ENCODE data around the gene ERCC8.

ERCC8 gene

DNA sequence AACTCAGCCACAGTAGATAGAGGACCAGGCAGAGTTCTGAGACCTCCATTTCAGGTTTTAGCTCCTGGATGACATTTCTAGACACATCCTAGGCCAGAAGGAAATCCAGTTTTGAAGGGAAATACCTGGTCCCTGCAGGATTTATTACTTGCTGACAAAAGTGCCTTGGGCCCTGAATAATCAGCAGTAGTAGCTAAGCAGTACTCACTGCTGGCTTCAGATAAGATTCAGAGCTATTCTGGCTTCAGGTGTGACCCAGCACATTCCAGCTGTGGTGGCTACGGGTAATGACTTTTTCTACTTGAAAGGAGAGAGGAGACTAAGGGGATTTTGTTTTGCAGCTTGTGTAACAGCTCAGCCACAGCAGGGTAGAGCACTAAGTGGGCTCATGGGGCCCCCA, 34.1 kb upstream of the ERCC8 start:
- no peak for DNase-seq (ENCODE audit: low read depth, low spot score)
- in situ Hi-C loops (cut with HindIII; ENCODE audit: low sequenced_read_pairs) = no loop called here
- H3K4me3 ChIP-seq (ENCODE audit: low read depth, low read length) = no peak overlapping the region
- TF ChIP-seq CTCF (IDR thresholded peaks at IDR 0.05; ENCODE audit: low read depth, low read length) = no peak

DNA sequence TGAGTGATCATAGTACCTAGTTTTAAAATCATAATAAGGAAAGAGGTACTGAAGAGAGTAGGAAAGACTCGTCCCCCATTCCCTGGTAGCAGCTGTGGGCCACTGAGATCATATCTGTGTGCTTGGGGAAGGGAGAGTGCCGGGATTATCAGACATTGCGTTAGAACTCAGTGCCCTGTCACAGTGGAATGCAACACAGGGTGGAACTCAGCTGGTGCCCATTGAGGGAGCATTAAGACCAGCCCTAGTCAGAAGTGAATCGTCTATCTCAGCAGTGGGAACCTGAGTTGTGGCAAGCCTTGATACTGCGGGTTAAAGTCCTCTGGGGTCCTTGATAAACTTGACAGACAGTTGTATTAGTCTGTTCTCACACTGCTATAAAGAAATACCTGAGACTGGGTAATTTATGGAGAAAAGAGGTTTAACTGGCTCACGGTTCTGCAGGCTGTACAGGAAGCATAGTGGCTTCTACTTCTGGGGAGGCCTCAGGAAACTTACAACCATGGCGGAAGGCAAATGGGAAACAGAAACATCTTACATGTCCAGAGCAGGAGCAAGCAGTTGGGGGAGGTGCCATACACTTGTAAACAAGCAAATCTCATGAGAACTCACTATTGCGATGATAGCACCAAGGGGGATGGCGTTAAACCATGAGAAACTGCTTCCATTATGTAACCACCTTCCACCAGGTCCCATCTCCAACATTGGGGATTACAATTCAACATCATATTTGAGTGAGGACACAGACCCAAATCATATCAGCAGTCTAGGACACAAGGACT, 33.3 kb upstream of the ERCC8 start:
- H3K4me3 ChIP-seq (ENCODE audit: low read depth, low read length) = no peak overlapping the region
- in situ Hi-C loops (cut with HindIII; ENCODE audit: low sequenced_read_pairs) = no loop called here
- TF ChIP-seq CTCF (IDR thresholded peaks at IDR 0.05; ENCODE audit: low read depth, low read length) = no peak
- no peak for DNase-seq (ENCODE audit: low read depth, low spot score)

DNA sequence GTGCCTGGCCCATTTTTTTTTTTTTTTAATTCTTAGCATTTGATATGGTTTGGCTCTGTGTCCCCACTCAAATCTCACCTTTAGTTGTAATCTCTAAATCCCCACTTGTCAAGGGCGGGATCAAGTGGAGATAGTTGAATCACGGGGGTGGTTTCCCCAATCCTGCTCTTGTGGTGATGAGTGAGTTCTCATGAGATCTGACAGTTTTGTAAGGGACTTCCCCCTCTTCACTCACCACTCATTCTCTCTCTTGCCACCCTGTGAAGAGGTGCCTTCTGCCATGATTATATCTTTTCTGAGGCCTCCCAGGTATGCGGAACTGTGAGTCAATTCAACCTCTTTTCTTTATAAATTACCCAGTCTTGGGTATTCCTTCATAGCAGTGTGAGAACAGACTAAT, 27.4 kb upstream of the ERCC8 start:
- in situ Hi-C loops (cut with HindIII; ENCODE audit: low sequenced_read_pairs) = no loop called here
- H3K4me3 ChIP-seq (ENCODE audit: low read depth, low read length) = no peak overlapping the region
- no peak for DNase-seq (ENCODE audit: low read depth, low spot score)
- TF ChIP-seq CTCF (IDR thresholded peaks at IDR 0.05; ENCODE audit: low read depth, low read length) = no peak

GRCh38 chr5:60961685-60962084, 16.8 kb upstream of the ERCC8 start:
- TF ChIP-seq CTCF (IDR thresholded peaks at IDR 0.05; ENCODE audit: low read depth, low read length) = no peak
- DNase-seq (ENCODE audit: low read depth, low spot score) = peak; percentile 24
- no peak overlapping the region for H3K4me3 ChIP-seq (ENCODE audit: low read depth, low read length)
- in situ Hi-C loops (cut with HindIII; ENCODE audit: low sequenced_read_pairs) = no loop called here

GRCh38 chr5:60960591-60960990, 15.7 kb upstream of the ERCC8 start:
- in situ Hi-C loops (cut with HindIII; ENCODE audit: low sequenced_read_pairs) = no loop called here
- DNase-seq (ENCODE audit: low read depth, low spot score) = peak; percentile 46
- no peak overlapping the region for H3K4me3 ChIP-seq (ENCODE audit: low read depth, low read length)

GRCh38 chr5:60959156-60959555, 14.3 kb upstream of the ERCC8 start:
- no peak overlapping the region for H3K4me3 ChIP-seq (ENCODE audit: low read depth, low read length)
- peak; percentile 49 for DNase-seq (ENCODE audit: low read depth, low spot score)
- peak; percentile 11 for TF ChIP-seq CTCF (IDR thresholded peaks at IDR 0.05; ENCODE audit: low read depth, low read length)
- in situ Hi-C loops (cut with HindIII; ENCODE audit: low sequenced_read_pairs) = no loop called here

More at GRCh38 chr5:60960591-60960990, 15.7 kb upstream of the ERCC8 start:
- TF ChIP-seq CTCF (IDR thresholded peaks at IDR 0.05; ENCODE audit: low read depth, low read length) = peak; percentile 69
